ENCODE measurements around the gene STOX1.

GRCh38 chr10:68861253-68861652 is 33.9 kb downstream of the STOX1 start:
- no peak for TF ChIP-seq POLR2AphosphoS5 (IDR thresholded peaks at IDR 0.05; ENCODE audit: low read depth, low read length)
- TF ChIP-seq REST (IDR thresholded peaks at IDR 0.05; ENCODE audit: insufficient read depth in 1 of 2, low read depth in 2 of 2, low read length in 2 of 2), result no peak
